Parathyroid adenoma (tissue), 2 donors: ENCODE measurements around the gene PGAP1.

ENCODE experiments used
- H2AFZ ChIP-seq: fragments of 300-600 bp; sonication (generic); one replicate; pipeline ENCODE4 v1.7.0; 2017; ENCODE audit warnings: antibody characterized with exemption, mild to moderate bottlenecking
- H3K27ac ChIP-seq: fragments of 300-600 bp; sonication (generic); one replicate; pipeline ENCODE4 v1.7.0; 2017
- H3K27me3 ChIP-seq: fragments of 300-600 bp; sonication (generic); one replicate; pipeline ENCODE4 v1.7.0; 2017; ENCODE audit warnings: low read length; ENCODE audit not compliant: control insufficient read depth, insufficient read depth
- H3K36me3 ChIP-seq: fragments of 300-600 bp; sonication (generic); one replicate; pipeline ENCODE4 v1.7.0; 2017; ENCODE audit warnings: low read length; ENCODE audit not compliant: control insufficient read depth, insufficient read depth
- H3K4me1 ChIP-seq: fragments of 300-600 bp; sonication (generic); one replicate; pipeline ENCODE4 v1.7.0; 2017; ENCODE audit warnings: control low read depth
- H3K4me2 ChIP-seq: fragments of 300-600 bp; sonication (generic); one replicate; pipeline ENCODE4 v1.7.0; 2017; ENCODE audit warnings: low read length
- H3K4me3 ChIP-seq: fragments of 300-600 bp; sonication (generic); one replicate; pipeline ENCODE4 v1.7.0; 2017; ENCODE audit warnings: low read depth, low read length
- H3K79me2 ChIP-seq: fragments of 300-600 bp; sonication (generic); one replicate; pipeline ENCODE4 v1.7.0; 2017; ENCODE audit warnings: control low read depth
- H3K9ac ChIP-seq: fragments of 300-600 bp; sonication (generic); one replicate; pipeline ENCODE4 v1.7.0; 2017; ENCODE audit warnings: mild to moderate bottlenecking
- H3K9me3 ChIP-seq: fragments of 300-600 bp; sonication (generic); one replicate; pipeline ENCODE4 v1.7.0; 2017; ENCODE audit warnings: low read length; ENCODE audit not compliant: control insufficient read depth
- TF ChIP-seq, protein P1 (sequence below): fragments of 300-600 bp; sonication (generic); IDR thresholded peaks from one replicate; pipeline ENCODE4 v1.7.0; 2017; ENCODE audit warnings: antibody characterized with exemption, mild to moderate bottlenecking
- donor health status: primary hyperparathyroidism.

PGAP1 gene

DNA sequence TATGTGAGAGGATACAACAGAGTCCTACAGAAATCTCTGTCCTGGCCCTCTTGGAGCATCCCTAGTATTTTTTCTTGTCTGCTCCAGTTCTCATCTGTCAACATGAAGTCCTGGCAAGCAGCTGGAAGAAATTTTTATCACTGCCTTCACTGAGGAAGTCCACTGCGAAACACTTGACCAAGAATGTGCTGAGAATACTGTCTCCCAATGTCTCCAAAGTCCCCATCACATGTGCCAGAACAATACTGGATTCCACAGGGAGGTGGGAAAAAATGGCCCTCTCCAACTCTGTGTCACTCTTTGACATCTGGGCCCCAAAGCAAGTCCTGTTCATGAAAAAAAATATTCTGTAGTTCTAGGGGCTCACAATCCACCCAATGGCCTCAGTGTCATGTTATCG, 32.8 kb upstream of the PGAP1 start:
- Histone ChIP-seq H3K36me3 (no peaks in the 10 kb centered on the region), H2AFZ (no peak overlapping the region), H3K4me2 (no peak overlapping the region), H3K79me2 (no peaks in the 10 kb centered on the region), H3K4me1 (no peaks in the 10 kb centered on the region), H3K9ac (no peak overlapping the region), H3K27ac (no peak overlapping the region), H3K9me3 (no peaks in the 10 kb centered on the region), H3K4me3 (no peak overlapping the region), H3K27me3 (no peaks in the 10 kb centered on the region)
- TF ChIP-seq, protein P1, sequence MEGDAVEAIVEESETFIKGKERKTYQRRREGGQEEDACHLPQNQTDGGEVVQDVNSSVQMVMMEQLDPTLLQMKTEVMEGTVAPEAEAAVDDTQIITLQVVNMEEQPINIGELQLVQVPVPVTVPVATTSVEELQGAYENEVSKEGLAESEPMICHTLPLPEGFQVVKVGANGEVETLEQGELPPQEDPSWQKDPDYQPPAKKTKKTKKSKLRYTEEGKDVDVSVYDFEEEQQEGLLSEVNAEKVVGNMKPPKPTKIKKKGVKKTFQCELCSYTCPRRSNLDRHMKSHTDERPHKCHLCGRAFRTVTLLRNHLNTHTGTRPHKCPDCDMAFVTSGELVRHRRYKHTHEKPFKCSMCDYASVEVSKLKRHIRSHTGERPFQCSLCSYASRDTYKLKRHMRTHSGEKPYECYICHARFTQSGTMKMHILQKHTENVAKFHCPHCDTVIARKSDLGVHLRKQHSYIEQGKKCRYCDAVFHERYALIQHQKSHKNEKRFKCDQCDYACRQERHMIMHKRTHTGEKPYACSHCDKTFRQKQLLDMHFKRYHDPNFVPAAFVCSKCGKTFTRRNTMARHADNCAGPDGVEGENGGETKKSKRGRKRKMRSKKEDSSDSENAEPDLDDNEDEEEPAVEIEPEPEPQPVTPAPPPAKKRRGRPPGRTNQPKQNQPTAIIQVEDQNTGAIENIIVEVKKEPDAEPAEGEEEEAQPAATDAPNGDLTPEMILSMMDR, result no peak

DNA sequence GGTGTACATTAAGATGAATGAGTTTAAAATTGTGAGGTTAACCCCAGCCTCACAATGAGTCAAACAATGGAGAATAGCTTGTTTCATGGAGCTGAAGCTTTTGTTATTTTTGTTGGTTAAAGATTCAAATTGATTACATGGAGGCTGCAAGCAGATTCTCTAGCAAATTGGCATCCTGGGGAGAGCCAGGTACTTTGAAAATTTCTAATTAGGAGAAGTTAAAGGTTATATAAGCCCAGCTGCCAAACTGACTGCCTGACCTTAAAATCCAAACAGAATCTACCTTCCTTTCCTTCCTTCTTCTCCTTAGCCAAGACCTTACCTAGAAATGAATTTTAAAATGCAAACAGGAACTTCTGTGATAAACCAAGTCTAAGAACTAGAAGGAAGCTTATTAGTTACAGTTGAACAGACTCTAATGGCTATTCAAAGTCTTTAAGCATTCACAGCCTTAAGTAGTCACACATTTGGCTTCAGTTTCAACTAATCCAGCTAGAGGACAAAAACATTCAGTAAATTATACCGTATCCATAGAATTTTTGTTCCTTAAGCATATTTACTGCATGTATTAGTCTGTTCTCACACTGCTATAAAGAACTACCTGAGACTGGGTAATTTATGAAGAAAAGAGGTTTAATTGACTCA, 31.5 kb upstream of the PGAP1 start:
- Histone ChIP-seq H3K27me3 (no peaks in the 10 kb centered on the region), H3K36me3 (no peaks in the 10 kb centered on the region), H3K9me3 (no peaks in the 10 kb centered on the region), H3K4me2 (no peak overlapping the region), H3K4me1 (no peaks in the 10 kb centered on the region), H2AFZ (no peak overlapping the region), H3K27ac (no peak overlapping the region), H3K4me3 (no peak overlapping the region), H3K79me2 (no peaks in the 10 kb centered on the region), H3K9ac (no peak overlapping the region)
- TF ChIP-seq, protein P1, result no peak

DNA sequence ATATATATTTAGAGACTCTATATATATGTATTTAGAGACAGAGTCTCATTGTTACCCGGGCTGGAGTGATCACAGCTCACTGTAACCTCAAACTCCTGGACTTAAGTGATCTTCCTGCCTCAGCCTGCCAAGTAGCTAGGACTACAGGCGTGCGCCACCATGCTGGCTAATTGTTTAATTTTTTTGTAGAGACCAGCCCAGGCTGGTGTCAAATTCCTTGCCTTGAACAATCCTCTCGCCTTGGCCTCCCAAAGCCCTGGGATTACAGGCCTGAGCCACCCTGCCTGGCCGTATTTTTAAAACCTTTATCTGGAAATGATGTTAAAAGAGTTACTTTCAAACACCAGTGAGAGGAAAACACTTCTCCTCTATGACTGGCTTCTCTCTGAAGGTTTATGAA, 30.9 kb upstream of the PGAP1 start:
- no peaks in the 10 kb centered on the region for H3K27me3 ChIP-seq
- no peaks in the 10 kb centered on the region for H3K36me3 ChIP-seq
- no peaks in the 10 kb centered on the region for H3K79me2 ChIP-seq
- H3K4me3 ChIP-seq, result no peak overlapping the region
- no peak overlapping the region for H3K4me2 ChIP-seq
- no peaks in the 10 kb centered on the region for H3K4me1 ChIP-seq
- H3K9me3 ChIP-seq, result no peaks in the 10 kb centered on the region
- H3K27ac ChIP-seq, result no peak overlapping the region
- TF ChIP-seq, protein P1, result no peak
- H2AFZ ChIP-seq, result no peak overlapping the region
- no peak overlapping the region for H3K9ac ChIP-seq

DNA sequence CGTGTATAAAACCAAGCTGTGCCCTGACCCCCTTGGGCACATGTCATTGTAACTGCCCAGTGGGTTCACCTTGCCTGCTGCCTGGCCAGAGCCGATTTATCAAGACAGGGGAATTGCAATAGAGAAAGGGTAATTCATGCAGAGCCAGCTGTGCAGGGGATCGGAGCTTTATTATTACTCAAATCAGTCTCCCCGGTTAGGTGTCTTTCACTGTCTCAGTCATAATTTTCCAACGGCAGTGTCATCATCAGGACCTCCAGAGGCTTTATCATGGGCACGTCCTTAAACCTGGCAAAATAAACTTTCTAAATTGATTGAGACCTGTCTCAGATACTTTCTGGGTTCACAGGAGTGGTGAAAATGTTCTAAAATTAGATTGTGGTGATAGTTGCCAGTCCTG, 29.6 kb upstream of the PGAP1 start:
- TF ChIP-seq, protein P1, result no peak
- Histone ChIP-seq H3K4me2 (no peak overlapping the region), H3K79me2 (no peaks in the 10 kb centered on the region), H3K9me3 (no peaks in the 10 kb centered on the region), H3K27me3 (no peaks in the 10 kb centered on the region), H3K4me1 (no peaks in the 10 kb centered on the region), H3K9ac (no peak overlapping the region), H3K27ac (no peak overlapping the region), H2AFZ (no peak overlapping the region), H3K4me3 (no peak overlapping the region), H3K36me3 (no peaks in the 10 kb centered on the region)

DNA sequence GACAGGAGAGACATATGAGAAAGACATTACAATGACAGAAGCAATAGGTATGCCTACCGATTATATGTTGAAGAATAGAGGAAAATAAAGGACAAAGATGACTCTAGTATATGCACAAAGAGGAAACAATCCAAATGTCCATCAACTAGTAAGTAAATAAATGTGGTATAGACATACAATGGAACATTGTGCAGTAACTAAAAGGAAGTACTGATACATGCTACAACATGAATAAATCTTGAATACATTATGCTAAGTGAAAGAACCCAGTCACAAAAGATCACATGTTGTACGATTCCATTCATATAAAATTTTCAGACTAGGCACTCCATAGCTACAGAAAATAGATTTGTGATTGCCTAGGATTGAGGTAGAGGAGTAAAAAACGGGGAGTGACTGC, 28.5 kb upstream of the PGAP1 start:
- H3K27ac ChIP-seq, result no peak overlapping the region
- no peak overlapping the region for H3K4me3 ChIP-seq
- no peak overlapping the region for H2AFZ ChIP-seq
- H3K9ac ChIP-seq, result no peak overlapping the region
- no peaks in the 10 kb centered on the region for H3K27me3 ChIP-seq
- TF ChIP-seq, protein P1, result no peak
- H3K4me1 ChIP-seq, result no peaks in the 10 kb centered on the region
- H3K9me3 ChIP-seq, result no peaks in the 10 kb centered on the region
- no peak overlapping the region for H3K4me2 ChIP-seq
- no peaks in the 10 kb centered on the region for H3K36me3 ChIP-seq
- no peaks in the 10 kb centered on the region for H3K79me2 ChIP-seq
